WTC11 (cell line): ENCODE data around the gene ANO1.

ENCODE experiments used
- SP1 ChIP-seq: sonication (generic); formaldehyde crosslinking; conservative IDR thresholded peaks from 2 replicates; pipeline ENCODE4 v1.8.1; 2022; ENCODE audit warnings: missing genetic modification reagents
- TCF7 ChIP-seq: sonication (generic); formaldehyde crosslinking; IDR thresholded peaks from 2 replicates; pipeline ENCODE4 v1.8.0; 2022; ENCODE audit warnings: mild to moderate bottlenecking, low read depth, missing genetic modification reagents, moderate library complexity
- TF ChIP-seq, protein P1 (sequence below): sonication (generic); formaldehyde crosslinking; IDR thresholded peaks from 2 replicates; pipeline ENCODE4 v1.8.1; 2022; ENCODE audit warnings: low read depth, mild to moderate bottlenecking, moderate library complexity, missing genetic modification reagents, borderline replicate concordance

DNA sequence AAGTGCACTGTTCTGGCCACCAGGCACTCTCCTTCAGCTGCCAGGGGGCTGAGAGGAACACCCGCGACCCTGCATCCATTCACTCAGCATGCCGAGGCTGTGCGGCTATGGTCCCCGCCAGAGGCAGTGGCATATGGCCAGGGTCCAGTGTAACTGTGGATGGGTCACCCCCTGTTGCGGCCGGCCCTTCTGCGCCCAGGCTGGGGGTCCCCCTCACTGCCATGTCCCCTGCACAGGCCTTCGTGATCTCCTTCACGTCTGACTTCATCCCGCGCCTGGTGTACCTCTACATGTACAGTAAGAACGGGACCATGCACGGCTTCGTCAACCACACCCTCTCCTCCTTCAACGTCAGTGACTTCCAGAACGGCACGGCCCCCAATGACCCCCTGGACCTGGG is 104.1 kb downstream of the ANO1 start:
- TF ChIP-seq SP1 (CRISPR knock-in tag) (no peak), TCF7 (CRISPR knock-in tag) (no peak)
- TF ChIP-seq, protein P1, sequence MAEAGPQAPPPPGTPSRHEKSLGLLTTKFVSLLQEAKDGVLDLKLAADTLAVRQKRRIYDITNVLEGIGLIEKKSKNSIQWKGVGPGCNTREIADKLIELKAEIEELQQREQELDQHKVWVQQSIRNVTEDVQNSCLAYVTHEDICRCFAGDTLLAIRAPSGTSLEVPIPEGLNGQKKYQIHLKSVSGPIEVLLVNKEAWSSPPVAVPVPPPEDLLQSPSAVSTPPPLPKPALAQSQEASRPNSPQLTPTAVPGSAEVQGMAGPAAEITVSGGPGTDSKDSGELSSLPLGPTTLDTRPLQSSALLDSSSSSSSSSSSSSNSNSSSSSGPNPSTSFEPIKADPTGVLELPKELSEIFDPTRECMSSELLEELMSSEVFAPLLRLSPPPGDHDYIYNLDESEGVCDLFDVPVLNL (CRISPR knock-in tag) = no peak
